ENCODE results near the gene CDYL.
"Not testable (repeated sequence)": the region's sequence is repeated elsewhere in the genome, so short reads cannot be mapped to it uniquely, and the experiment has no call there.

Gene CDYL

DNA sequence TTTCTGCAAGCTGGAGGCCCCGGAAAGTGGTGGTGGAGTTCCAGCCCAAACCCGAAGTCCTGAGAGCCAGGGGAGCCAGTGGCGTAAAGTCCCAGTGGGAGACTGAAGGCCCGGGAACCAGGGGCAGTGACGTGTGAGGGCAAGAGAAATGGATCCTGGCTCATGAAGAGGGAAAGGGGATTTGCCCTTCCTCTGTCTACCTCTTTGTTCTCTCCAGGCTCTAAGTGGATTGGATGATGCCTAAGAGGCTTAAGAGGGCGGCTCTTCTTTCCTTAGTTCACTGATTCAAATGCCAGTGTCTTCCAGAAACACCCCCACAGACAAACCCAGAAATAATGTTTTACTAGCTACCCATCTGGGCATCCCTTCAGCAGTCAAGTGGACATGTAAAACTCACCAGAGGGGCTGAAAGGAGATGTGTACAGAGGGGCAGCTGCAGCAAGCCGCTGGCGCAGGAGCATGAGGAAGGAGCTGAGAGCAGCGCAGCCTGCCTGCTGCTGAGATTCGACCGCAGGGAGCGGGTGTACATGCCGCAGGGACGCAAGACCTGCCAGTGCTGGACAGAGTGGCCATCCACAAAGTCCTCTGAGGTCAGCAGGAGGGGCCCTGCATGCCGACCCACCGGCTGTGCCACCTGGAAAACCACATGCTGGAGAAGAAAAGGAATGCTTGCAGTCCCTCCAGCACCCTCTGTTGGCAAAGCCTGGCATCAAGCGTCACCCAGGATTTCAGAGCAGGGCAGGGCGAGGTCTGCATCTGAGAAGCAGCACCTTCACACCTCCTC, 29.5 kb downstream of the CDYL start:
- DNase-seq: peak; percentile 31

DNA sequence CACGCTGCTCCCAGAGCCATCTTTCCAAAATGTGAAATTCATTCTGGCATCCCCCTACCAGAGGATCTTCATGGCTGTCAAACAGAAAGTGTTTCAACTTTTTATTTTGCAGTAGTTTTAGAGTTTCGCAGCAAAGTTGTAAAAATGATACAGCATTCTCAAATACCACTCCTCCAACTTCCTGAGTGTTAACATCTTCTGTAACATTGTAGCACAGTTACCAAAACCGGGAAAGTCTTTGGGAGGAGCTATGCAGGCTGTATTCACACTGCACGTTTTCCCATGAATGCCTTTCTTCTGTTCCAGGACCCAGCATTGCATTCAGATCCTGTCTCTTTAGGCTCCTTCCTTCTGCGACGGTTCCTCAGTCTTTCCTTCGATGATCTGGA, 30.1 kb downstream of the CDYL start:
- DNase-seq: no peak

DNA sequence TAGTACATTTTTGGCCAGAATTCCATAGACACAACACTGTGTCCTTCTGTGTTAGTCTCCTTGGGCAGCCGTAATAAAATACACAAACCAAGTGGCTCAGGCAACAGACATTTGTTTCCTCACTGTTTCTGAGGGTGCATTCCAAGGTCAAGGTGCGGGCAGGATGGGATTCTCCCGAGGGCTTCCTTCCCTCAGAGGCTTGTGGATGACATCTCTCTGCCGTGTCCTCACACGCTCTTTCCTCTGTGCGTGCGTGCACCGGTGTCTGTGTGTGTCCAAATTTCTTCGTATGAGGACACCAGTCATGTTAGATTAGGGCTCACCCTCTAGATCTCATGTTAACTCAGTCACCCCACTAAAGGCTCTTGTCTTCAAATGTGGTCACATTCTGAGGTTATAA, 30.6 kb downstream of the CDYL start:
- DNase-seq: no peak

DNA sequence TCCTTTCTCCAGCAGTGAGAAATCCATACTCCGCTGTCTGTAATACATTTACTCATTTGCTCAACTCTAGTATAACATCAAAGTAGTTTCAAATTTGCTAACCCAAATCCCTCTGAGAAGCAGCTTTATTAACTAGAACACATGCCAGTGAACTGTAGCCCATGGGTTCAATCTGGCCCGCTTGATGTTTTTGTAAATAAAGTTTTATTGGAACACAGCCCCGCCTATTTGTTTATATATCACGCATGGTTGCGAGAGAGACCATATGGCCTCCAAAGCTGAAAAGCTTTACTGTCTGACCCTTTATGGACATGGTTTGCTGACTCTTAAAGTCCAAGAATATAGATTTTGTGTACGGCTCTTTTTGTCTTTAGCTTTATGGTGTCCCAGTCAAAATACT, 32.2 kb downstream of the CDYL start:
- DNase-seq: no peak

DNA sequence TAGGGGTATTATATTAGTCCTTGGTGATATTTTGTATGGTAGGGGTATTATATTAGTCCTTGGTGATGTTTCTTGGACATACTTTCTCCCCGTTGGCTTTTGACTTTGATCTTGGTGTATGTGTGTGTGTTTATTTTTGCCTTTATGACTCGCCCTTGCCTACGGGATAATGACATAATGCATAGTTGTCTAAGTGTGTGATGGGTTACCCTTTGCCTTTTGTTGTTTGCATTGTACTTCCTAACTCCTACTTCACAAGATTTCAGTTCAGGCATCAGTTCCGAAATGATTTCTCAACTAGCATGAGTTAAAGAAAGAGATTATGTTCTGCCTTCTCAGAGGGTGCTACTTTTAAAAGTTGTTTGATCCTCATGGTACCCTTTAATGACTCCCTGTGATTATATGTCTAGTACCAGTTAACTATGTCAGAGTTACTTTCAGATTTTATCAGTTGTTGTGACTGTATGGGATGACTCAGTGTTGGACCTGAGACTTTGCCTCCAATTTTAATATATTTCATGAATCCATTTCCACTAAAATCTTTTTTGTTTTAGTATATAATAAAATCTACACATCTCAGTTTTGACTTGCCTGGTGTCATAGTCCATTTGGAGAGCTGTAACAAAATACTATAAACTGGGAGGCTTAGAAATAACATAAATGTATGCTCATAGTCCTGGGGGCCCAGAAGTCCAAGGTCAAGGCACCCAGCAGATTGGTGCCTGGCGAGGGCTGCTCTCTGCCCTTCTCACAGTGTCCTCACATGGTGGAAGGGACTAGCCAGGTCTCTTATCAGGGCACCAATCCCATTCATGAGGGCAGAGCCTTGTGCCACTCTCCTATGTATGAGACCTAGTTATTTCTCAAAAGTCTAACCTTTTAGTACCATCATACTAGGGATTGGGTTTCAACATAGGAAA, 34.1 kb downstream of the CDYL start:
- no peak for DNase-seq

DNA sequence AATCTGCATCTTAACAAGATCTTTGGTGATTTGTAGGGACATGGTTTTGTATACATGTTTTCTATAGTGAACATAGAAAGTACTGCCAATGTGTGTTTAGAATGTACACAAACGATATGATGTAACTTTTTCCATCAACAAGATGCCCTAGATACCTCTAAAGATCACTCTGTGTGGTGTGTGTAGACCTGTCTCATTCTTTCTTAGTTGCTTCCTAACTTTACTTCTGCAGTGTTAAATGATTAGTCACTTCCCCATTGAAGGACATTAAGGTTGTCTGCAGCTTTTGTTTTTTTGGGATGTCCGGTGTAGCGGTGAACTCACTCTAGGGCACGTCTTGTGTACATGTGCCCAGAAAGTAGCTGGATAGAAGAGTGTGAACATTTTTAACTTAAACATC, 35.9 kb downstream of the CDYL start:
- no peak for DNase-seq

DNA sequence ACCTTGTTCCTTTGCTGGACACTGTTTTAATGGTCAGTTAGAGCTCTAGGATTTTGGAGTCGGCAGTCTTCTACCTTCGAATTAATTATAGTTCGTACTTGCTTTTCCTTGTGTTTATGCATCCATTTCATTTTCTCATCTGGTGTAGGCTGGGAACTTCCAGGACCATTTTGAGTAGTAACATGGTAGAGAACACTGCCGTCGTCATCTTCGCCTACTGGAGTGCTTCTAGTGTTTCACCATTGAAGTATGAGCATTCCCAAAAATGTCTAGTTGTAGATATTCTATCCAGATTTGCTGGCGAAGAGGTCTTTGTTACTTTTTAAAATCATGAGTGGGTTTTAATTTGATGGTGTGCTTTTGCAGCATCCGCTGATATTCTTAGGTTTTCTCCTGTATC, 36.9 kb downstream of the CDYL start:
- no peak for DNase-seq

DNA sequence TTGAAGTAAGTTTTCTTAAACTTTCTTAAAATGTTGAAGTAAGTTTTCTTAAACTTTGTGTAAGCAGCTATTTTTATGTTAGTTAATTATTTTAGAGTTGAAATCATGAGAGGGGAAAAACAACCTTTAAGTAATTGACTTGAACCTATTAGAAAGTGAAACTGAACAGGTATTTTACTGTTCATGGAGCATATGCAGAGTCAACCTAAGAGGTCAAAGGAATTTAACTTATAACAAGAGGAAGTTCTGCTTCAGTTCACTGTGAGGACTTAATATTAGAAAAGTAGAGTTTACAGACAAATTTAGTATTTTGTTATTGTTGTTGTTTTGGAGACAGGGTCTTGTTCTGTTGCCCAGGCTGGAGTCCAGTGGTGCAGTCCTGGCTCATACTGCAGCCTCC, 38.0 kb downstream of the CDYL start:
- no peak for DNase-seq

DNA sequence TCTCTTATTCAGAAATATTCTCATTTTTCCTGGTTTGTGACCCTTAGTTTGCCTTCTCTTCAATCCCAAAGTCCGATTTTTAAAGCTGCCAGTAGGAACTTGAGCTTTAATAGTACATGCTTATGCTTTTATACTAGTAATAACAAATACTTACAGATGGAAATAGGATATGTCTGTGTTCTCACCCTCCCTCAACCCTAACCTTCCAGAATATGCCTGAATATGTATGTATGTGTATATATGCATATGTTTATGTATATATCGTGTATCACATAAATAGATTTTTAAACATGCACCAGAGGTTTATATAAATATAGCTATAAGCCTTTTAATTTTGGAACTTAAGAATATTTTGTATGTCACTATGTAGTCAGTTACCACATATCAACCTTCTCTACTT, 38.8 kb downstream of the CDYL start:
- DNase-seq: no peak

DNA sequence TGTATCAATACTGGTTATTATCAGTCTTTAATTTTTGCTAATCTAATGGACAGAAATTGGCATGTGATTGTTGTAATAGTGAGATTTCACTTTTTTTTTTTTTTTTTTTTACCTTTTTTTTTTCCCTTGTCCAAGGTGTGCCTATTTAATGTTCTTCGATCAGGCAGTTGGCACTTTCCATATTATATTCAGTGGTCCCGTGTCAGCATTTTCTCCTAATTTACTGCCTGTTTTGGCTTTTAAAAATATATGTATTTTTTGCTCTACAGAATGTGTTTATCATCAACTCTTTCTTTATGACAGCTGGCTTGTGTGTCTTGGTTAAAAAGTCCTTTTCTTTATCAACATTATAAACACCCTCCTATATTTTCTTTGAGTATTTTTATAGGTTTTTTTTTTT, 39.4 kb downstream of the CDYL start:
- DNase-seq: no peak

DNA sequence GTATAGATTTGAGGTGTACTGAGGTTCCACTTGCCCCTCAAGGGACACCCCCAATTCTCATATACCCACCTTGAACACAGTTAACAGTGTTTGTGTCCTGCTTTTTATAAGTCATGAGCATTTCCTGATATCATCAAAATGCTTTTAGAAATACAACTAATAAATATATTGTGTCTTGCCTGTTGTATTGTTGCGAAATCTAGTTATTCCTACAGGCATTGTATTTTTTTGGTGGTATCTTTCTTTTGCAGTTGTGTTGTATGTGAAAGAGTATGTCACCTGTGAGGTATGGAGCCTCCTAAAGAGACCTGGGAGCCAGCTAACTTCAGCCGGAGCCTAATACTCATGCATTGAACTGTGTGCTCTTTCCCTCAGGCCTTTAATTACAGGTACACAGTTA, 40.7 kb downstream of the CDYL start:
- DNase-seq: no peak

DNA sequence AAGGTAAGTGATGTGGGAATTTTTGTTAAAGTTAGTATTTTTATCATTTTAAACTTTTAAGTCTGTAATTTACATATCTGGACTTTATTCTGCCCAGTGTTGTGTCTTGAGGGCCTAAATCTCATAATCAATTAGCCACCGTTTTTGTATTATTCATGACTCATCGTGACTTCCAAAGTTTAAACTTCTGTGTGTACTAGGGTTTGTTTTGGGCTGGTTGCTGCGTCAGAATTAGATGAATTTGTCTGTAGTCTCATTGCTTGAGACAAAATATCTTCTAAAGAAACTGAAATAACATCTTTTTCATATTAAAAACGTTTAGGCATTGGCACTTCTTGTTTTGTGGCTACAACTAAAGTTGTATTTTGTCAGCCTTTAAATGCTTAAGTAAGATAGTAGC, 41.3 kb downstream of the CDYL start:
- DNase-seq: no peak

DNA sequence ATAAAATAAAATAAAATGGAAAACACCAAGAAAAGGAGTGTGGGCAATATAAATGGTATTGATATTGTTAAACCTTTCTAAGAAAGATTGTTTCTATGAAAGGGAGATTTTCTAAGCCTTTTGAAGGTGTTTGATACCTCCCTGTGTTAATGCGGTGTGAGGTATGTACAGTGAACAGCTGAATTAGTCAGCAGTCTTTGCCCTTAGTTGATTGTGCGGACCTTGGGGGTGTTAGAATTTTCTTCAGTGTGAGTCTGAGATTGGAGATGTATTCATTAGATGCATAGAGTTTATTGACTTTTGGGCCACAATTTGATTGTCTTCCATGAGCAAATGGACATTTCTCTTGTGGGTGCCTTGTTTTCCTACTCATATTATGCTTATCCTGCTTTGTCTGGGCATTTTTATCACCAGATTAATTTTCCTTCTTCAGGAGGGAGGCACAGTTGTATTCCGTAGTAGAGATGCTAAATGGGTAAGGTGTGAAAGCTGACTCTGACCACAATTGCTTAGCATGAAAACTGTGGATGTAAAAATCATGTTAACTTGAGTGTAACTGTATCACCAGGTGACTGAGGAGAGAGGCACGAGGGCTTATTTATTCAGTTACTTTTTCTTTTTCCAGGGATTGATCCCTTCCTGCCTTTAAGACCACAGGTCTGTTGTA, 42.2 kb downstream of the CDYL start:
- no peak for DNase-seq

DNA sequence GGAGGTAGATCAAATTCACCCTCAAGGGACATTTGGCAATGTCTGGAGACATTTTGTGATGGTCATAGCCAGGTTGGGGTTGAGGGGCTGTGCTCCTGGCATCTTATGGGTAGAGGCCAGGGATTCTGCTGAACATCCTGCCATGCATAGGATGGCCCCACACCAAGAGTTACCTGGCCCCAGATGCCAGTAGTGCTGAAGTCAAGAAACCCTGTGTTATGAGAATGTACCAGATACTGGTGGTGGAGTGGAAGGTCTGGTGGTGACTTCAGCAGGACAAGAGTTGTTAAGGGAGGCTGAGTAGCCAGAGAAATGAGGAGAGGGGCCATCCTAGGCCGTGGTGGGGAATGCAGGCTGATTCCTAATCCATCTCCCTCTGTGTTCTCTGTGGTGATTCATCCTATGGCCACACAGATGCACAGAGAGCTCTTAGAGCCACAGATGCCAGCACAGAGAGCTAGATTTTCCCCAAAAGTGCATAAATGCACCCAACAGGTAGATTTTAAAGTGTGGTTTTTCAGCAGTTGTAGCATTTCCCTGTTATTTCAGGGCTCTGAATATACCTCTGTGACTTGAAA, 43.6 kb downstream of the CDYL start:
- no peak for DNase-seq

DNA sequence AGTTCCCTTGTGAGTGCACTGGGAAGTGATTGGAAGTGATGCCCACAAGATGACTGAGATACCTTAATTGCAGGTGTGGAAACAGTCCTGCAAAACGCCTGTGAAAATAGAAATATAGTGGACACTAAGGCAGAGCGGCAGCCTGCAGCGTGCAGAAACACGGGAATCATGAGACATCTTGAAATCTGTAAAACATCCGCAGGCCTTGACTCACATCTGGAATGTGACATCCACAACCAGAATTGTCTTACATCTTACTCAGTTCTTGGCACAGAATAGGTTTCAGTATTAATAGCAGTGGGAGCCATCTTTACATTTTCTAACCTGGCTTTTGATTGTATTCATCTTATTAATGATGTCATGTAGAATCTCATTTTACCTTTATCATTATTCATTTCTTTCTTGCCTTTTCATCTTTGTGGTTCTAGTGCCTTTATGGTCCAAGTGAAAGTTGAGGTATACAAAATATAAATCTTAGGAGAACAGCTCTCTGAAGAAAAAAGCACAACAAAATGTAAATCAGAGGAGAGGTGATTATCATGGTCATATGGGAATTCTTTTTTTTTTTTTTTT, 44.6 kb downstream of the CDYL start:
- no peak for DNase-seq

DNA sequence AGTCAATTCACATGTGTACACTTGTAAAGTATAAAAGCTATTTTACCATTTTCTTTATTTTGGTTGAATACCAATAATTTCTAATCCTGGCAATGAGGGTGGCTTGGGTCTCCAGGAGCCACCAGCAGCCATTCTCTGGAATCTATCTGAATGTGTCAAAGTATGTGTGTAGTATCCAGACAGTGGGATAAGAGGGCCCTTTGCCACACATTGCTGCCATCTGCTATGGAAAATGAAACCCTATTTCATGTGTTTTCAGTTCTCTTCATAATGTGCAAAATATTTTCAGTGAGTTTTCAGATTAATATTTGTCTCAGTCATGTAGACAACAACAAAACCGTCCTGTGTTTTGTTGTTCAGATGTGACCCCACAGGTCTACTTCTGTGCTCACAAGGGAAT, 46.3 kb downstream of the CDYL start:
- no peak for DNase-seq

DNA sequence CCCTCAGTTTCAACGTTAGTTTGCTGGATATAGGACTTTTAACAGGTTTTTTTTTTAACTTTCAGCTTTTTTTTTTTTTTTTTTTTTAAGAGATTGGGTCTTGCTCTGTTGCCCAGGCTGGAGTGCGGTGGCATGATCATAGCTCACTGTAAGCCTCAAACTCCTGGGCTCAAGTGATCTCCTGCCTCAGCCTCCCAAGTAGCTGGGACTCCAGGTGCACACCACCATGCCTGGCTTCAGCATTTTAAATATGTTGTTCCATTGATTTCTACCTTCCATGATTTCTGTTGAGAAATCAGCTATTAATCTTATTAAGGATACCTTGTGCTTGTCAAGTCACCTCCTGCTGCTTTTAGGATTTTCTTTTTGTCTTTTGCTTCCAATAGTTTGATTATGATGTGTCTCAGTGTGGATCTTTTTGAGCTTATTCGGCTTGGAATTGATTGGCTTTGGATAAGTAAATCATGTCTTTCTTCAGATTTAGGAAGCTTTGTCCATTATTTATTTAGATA, 52.0 kb downstream of the CDYL start:
- no peak for DNase-seq

DNA sequence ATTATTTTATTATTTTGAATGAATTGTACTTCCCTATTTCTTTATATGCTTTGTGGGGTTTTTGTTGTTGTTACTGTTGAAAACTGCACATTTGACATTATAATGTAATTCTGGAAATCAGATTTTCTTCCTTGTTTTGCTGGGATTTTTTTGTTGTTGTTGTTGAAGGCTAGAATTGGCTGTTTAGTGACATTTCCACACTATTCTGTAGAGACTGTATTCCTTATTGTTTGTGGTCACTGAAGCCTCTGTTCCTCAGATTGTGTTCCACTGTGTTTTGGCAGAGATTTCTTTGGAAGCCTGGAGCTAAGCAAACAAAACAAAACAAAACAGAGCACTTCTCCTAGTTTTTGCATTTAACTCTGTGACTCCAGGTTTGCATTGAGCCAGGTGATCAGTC, 52.9 kb downstream of the CDYL start:
- DNase-seq: no peak

DNA sequence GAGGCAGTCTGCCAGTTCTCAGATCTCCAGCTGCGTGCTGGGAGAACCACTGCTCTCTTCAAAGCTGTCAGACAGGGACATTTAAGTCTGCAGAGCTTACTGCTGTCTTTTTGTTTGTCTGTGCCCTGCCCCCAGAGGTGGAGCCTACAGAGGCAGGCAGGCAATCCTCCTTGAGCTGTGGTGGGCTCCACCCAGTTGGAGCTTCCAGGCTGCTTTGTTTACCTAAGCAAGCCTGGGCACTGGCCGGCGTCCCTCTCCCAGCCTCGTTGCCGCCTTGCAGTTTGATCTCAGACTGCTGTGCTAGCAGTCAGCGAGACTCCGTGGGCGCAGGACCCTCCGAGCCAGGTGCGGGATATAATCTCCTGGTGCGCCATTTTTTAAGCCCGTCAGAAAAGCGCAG, 59.3 kb downstream of the CDYL start:
- not testable (repeated sequence) for DNase-seq

DNA sequence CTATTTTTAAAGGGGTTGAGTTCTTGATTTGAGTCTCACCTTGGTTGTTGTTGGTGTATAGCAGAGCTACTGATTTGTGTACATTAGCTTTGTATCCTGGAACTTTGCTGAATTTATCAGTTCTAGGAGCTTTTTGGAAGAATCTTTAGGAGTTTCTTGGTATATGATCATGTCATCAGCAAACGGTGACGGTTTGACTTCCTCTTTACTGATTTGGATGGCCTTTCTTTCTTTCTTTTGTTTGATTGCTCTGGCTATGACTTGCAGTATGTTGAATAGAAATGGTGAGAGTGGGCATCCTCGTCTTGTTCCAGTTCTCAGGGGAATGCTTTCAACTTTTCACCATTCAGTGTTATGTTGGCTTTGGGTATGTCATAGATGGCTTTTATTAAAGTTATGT, 64.0 kb downstream of the CDYL start:
- no peak for DNase-seq

DNA sequence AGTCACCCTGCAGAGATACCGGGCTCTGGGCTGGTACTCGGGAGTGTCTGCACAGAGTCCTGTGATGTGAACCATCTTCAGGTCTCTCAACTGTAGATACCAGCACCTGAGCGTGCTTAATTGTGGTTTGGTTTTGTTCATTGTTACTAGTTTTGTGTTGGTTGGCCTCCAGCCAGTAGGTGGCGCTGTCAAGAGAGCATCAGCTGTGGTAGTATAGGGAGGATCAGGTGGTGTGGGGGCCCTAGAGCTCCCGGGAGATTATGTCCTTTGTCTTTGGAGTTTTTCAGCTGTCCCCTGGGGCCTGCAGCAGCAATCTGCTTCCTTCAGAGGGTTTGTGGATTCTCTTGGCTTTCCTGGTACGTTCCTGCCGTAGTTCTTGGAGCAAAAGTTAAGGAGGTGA, 67.9 kb downstream of the CDYL start:
- no peak for DNase-seq

DNA sequence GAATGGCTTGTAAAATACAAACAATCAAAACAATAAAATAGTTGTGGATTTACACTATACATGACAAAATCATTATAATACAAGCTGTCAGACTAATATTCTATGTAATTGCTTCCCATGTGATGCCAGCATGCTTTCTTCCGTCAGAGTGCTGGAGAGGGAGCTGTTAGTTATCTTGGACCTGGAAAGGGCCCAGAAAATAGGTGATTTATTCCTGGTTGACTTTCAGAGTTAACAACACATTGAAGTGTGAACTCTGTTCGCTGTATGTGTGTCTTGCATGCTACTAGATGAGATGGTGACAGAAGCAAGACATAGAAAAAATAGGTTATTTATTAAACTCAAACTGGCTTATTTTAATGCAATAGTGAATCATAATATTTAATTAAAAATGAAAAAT, 70.2 kb downstream of the CDYL start:
- no peak for DNase-seq
